Adrenal gland (tissue), 12 donors: ENCODE measurements around the gene SGIP1. TPM values are rescaled to one million over a fixed set of nuclear protein-coding genes. Genes with fewer than 3 reads are reported as not detected.

Experiments used
- DNase-seq, 7 donors: peaks; one replicate each; pipeline ENCODE4 v3.0.0-alpha.2; 2019 to 2020
- H3K27ac ChIP-seq, 5 donors: fragments of 200-600 bp; sonication (generic) in 4 of 5; 1 replicate in 3 of 5; 2 replicates in 2 of 5; pipeline versions ENCODE4 v1.5.1 to v1.8.0; 2016 to 2020; ENCODE audit warnings: mild to moderate bottlenecking in 1 of 5
- H3K27me3 ChIP-seq: fragments of 200-600 bp; 2 replicates; pipeline ENCODE4 v1.8.0; 2021
- H3K36me3 ChIP-seq, 2 donors: fragments of 200-600 bp; replicated peaks in 1 of 2; 1 replicate in 1 of 2; 2 replicates in 1 of 2; pipeline versions ENCODE4 v1.5.1 to v1.8.0; 2018 to 2022
- H3K4me1 ChIP-seq, 2 donors: fragments of 200-600 bp; replicated peaks in 1 of 2; 1 replicate in 1 of 2; 2 replicates in 1 of 2; pipeline versions ENCODE4 v1.5.1 to v1.8.0; 2018 to 2021
- H3K4me3 ChIP-seq, 4 donors: fragments of 200-600 bp; sonication (generic) in 3 of 4; one replicate each; pipeline ENCODE4 v1.5.1; 2016 to 2018
- H3K9me3 ChIP-seq, 3 donors: fragments of 200-600 bp; sonication (generic) in 1 of 3; replicated peaks in 1 of 3; 1 replicate in 2 of 3; 2 replicates in 1 of 3; pipeline versions ENCODE4 v1.5.1 to v1.8.0; 2016 to 2021
- POLR2A ChIP-seq, 2 donors: fragments of 450-650 bp; IDR thresholded peaks; one replicate each; pipeline ENCODE4 v1.6.1; 2017; ENCODE audit warnings: antibody characterized with exemption in 2 of 2, mild to moderate bottlenecking in 2 of 2, moderate library complexity in 1 of 2
- WGBS, 4 donors: extraction: QIAGEN DNeasy Blood & Tissue Kit in 2 of 4; methylation state at CpG; one replicate each; pipeline versions ENCODE4 v1.1.5 to v1.1.7; 2013 to 2017; 5-methylcytosine and 5-hydroxymethylcytosine counted together
- intact Hi-C, 2 donors: fragments of 100-400 bp; cut with DNase I; formaldehyde crosslinking; loops; one replicate each; pipeline versions ENCODE4 v1.14.1 to v1.15.0; 2022 to 2023
- polyA plus RNA-seq, 3 donors: library from polyadenylated mRNA; stranded (reverse); fragments of 200-250 nt in 2 of 3; fragments of 350-450 nt in 1 of 3; fragmentation: Illumina TruSeq in 1 of 3; extraction: RNeasy Lipid Tissue Mini Kit (QIAGEN cat#74804) in 1 of 3; gene quantifications; one replicate each; pipeline ENCODE4 v1.2.3, GENCODE V29; 2013 to 2014
- total RNA-seq, 9 donors: library from RNA; depleted of rRNA in 4 of 9; stranded (reverse); fragments of >200 nt in 4 of 9; fragments of 120-200 nt in 1 of 9; fragmentation: NEBNext Ultra II Directional in 1 of 9; extraction: Animal tissue kit (Norgen Biotek cat#: 25700) in 1 of 9; gene quantifications; one replicate each; pipeline versions ENCODE4 v1.1.0 to v1.2.4, GENCODE V29; 2013 to 2023
- TF ChIP-seq, protein P1 (sequence below), 6 experiments: fragments of 450-650 bp in 4 of 6; fragments of 200-600 bp in 2 of 6; sonication (generic) in 1 of 6; IDR thresholded peaks; 1 replicate in 5 of 6; 2 replicates in 1 of 6; pipeline versions ENCODE4 v1.5.1 to v1.8.0; 2016 to 2021; ENCODE audit warnings: antibody characterized with exemption in 6 of 6, mild to moderate bottlenecking in 2 of 6, moderate library complexity in 1 of 6
- donor health status: healthy with polysubstance abuse.
- donor health status: Bipolar disorder and iron deficiency.
- donor health status: DM: yes; HTN: yes; CAD: no.
- donor health status: DM: no; HTN: no; CAD: no.
- donor health status: DM: no; HTN: no; CAD: no.
- donor health status: DM: yes; HTN: yes; CAD: no.

The SGIP1 gene
- total and polyA plus RNA-seq, 12 donors = 0.52 to 8.4 (median 1.9) TPM; not detected in 1

DNA sequence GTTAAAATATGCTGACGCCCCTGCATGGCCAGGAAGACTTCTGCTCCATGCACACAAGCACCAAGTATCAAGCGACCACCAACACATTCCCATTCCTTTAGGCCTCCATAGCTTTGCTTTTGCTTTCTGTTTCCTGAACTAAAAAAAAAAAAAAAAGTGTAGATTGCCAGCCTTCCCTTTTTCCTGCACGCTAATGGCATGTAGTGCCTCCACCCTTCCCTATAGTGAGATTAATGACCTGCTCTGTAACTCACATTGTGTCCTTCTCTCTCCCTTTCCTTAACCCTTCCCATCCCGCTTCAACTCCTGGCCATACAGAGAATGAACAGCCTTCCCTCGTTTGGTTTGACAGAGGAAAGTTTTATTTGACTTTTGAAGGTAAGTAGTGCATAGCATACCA lies 161.2 kb downstream of the SGIP1 start:
- Histone ChIP-seq H3K4me3 (no peak overlapping the region), H3K27ac (no peak overlapping the region), H3K9me3 (no peaks in the 10 kb centered on the region), H3K4me1 (no peaks in the 10 kb centered on the region), H3K36me3 (no peaks in the 10 kb centered on the region), H3K27me3 (no peaks in the 10 kb centered on the region)
- intact Hi-C loops = no loop called here
- 56 to 60% (median 59%) methylated on average over 5 of the region's 5 CpGs for WGBS, 4 donors
- no peak for DNase-seq
- TF ChIP-seq, protein P1, sequence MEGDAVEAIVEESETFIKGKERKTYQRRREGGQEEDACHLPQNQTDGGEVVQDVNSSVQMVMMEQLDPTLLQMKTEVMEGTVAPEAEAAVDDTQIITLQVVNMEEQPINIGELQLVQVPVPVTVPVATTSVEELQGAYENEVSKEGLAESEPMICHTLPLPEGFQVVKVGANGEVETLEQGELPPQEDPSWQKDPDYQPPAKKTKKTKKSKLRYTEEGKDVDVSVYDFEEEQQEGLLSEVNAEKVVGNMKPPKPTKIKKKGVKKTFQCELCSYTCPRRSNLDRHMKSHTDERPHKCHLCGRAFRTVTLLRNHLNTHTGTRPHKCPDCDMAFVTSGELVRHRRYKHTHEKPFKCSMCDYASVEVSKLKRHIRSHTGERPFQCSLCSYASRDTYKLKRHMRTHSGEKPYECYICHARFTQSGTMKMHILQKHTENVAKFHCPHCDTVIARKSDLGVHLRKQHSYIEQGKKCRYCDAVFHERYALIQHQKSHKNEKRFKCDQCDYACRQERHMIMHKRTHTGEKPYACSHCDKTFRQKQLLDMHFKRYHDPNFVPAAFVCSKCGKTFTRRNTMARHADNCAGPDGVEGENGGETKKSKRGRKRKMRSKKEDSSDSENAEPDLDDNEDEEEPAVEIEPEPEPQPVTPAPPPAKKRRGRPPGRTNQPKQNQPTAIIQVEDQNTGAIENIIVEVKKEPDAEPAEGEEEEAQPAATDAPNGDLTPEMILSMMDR (IDR thresholded peaks at IDR 0.05) = no peak
- no peak for TF ChIP-seq POLR2A (IDR thresholded peaks at IDR 0.05)

DNA sequence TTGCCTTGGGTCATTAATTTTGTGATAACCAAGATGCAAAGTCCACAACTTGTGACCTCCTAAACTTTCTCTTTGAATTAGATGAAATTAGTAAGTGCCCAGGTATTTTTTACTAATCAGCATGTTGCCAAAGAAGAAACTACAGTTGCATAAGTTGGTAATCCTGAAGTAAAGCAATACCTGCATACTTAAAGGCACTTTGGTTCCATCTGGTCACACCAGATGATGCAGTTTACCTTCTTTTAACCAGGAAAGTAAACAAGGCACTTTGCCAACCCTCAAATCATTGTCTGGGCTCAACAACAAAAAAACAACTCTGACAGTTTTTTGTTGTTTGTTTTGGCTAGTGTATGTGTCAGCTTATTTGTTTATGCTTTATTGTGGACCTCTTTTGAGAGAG lies 162.8 kb downstream of the SGIP1 start:
- no peak for DNase-seq
- intact Hi-C loops = no loop called here
- Histone ChIP-seq H3K9me3 (no peaks in the 10 kb centered on the region), H3K27ac (no peak overlapping the region), H3K4me1 (no peaks in the 10 kb centered on the region), H3K36me3 (no peaks in the 10 kb centered on the region), H3K27me3 (no peaks in the 10 kb centered on the region), H3K4me3 (no peak overlapping the region)
- TF ChIP-seq, protein P1 (IDR thresholded peaks at IDR 0.05) = no peak
- no peak for TF ChIP-seq POLR2A (IDR thresholded peaks at IDR 0.05)

DNA sequence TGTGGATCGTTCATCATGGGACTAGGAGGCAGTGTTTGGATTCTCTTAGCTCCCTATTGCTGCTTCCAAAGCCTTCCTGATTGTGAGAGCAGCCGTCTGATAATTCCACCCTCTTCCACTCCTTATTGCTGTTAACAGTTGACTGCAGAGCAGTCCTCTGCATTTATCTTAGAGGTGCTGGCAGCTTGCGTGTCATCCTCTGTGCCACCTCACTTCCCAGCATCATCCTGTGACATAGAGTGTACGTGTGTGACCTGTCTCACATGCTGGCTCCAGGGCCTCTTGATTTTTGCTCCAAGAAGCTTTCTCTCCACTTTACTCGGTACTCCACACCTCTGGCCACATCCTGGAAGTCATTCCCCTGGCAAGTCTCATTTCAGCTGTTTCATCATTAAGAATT lies 165.3 kb downstream of the SGIP1 start:
- Histone ChIP-seq H3K27me3 (no peaks in the 10 kb centered on the region), H3K9me3 (no peaks in the 10 kb centered on the region), H3K36me3 (no peaks in the 10 kb centered on the region), H3K4me3 (no peak overlapping the region), H3K4me1 (no peaks in the 10 kb centered on the region), H3K27ac (no peak overlapping the region)
- DNase-seq = no peak
- intact Hi-C loops = no loop called here
- WGBS, 4 donors = 76 to 85% (median 79%) methylated on average over 5 of the region's 5 CpGs
- TF ChIP-seq POLR2A (IDR thresholded peaks at IDR 0.05) = no peak
- TF ChIP-seq, protein P1 (IDR thresholded peaks at IDR 0.05) = no peak

DNA sequence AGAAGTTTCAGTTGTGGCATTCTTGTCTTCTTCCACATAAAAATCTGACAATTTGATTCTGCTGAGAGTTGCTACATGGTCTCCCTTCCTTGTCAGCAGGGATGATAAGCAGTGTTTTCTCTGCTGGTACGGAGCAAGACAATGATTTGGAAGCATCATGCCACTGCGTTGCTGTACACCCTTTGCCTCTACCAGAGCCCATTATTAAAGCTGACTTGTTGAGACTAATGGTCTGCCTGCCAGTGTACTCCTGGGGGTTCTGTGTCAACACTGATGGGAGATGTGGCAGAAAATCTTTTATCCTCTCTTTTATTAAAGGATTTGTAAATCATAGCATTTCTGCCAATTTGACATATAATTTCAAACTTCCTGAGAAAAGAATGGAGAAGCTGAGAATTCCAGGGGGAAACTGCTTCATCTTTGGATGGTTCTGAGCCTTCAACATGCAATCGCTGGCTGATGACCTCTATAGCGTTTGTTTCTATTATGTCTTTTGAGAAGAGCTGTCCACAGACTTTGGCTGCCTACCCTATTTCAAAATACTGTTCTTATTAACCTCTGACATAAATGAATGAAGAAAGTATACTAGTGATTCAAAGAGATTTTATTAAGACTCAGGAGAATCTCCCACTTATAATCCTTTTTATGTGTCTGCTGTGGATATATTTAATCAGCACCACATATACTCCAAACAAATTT lies 170.4 kb downstream of the SGIP1 start:
- Histone ChIP-seq H3K4me1 (no peaks in the 10 kb centered on the region), H3K9me3 (no peaks in the 10 kb centered on the region), H3K27ac (peak overlapping the region in 1 of 5 donors; percentile 5), H3K4me3 (no peak overlapping the region), H3K36me3 (no peaks in the 10 kb centered on the region), H3K27me3 (no peaks in the 10 kb centered on the region)
- intact Hi-C loops = no loop called here
- DNase-seq = no peak
- WGBS, 4 donors = 72 to 77% (median 76%) methylated on average over 4 of the region's 4 CpGs
- TF ChIP-seq, protein P1 (IDR thresholded peaks at IDR 0.05) = no peak
- TF ChIP-seq POLR2A (IDR thresholded peaks at IDR 0.05) = no peak
